ENCODE data around the gene COL7A1.

DNA sequence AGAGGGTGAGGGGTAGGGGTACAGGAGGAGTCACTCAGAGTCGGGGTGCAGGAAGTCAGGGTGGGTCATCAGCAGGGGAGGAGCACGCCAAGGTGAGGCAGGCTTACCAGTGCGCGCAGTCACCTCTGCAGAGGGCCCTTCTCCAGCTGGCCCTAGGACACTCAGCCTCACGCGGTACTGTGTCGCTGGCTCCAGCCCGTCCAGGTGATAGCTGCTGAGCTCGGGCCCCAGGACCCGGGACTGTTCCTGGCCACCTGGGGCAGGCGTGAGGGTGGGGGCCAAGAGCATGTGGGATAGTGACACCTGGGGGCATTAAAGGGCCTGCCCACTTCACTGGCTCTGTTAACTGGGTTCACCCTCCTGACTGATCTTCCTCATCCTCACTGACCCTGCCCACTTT lies 7.4 kb downstream of the COL7A1 start:
- TF ChIP-seq, protein P1, sequence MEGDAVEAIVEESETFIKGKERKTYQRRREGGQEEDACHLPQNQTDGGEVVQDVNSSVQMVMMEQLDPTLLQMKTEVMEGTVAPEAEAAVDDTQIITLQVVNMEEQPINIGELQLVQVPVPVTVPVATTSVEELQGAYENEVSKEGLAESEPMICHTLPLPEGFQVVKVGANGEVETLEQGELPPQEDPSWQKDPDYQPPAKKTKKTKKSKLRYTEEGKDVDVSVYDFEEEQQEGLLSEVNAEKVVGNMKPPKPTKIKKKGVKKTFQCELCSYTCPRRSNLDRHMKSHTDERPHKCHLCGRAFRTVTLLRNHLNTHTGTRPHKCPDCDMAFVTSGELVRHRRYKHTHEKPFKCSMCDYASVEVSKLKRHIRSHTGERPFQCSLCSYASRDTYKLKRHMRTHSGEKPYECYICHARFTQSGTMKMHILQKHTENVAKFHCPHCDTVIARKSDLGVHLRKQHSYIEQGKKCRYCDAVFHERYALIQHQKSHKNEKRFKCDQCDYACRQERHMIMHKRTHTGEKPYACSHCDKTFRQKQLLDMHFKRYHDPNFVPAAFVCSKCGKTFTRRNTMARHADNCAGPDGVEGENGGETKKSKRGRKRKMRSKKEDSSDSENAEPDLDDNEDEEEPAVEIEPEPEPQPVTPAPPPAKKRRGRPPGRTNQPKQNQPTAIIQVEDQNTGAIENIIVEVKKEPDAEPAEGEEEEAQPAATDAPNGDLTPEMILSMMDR (IDR thresholded peaks at IDR 0.05), result no peak
- no peak for TF ChIP-seq EZH2 (IDR thresholded peaks at IDR 0.05; ENCODE audit: borderline replicate concordance, insufficient read depth, low read depth, low read length, poor library complexity, severe bottlenecking)

Measured in B cell (primary cell).